GM23248 (cell line): Measurements from ENCODE around the gene PRDM1. TPM values are rescaled to one million over a fixed set of nuclear protein-coding genes. Genes with fewer than 3 reads are reported as not detected.

Experiments
- DNase-seq: peaks from one replicate; pipeline ENCODE4 v3.0.0-alpha.2; 2015
- H2AFZ ChIP-seq: fragments of 200-600 bp; sonication (generic); 2 replicates; pipeline ENCODE4 v1.6.1; 2016; ENCODE audit warnings: antibody characterized with exemption
- H3F3A ChIP-seq: fragments of 200-600 bp; sonication (generic); 2 replicates; pipeline ENCODE4 v1.6.1; 2016; ENCODE audit warnings: mild to moderate bottlenecking, antibody characterized with exemption, mixed run types; ENCODE audit not compliant: insufficient read depth
- H3K27ac ChIP-seq: fragments of 200-600 bp; sonication (generic); 2 replicates; pipeline ENCODE4 v1.5.1; 2016; ENCODE audit warnings: mild to moderate bottlenecking
- H3K27me3 ChIP-seq: fragments of 200-600 bp; sonication (generic); replicated peaks from 2 replicates; pipeline ENCODE4 v1.6.1; 2016; ENCODE audit warnings: mild to moderate bottlenecking; ENCODE audit not compliant: insufficient read depth
- H3K36me3 ChIP-seq: fragments of 200-600 bp; sonication (generic); 2 replicates; pipeline ENCODE4 v1.6.1; 2016; ENCODE audit warnings: low read depth, mild to moderate bottlenecking
- H3K4me1 ChIP-seq: fragments of 200-600 bp; sonication (generic); 2 replicates; pipeline ENCODE4 v1.6.1; 2016; ENCODE audit warnings: mild to moderate bottlenecking; ENCODE audit not compliant: insufficient read depth
- H3K4me2 ChIP-seq: fragments of 200-600 bp; sonication (generic); one replicate; pipeline ENCODE4 v1.6.1; 2016; ENCODE audit warnings: mild to moderate bottlenecking; ENCODE audit not compliant: unreplicated experiment
- H3K4me3 ChIP-seq: fragments of 200-600 bp; sonication (generic); 2 replicates; pipeline ENCODE4 v1.5.1; 2016; ENCODE audit warnings: mild to moderate bottlenecking
- H3K79me2 ChIP-seq: fragments of 200-600 bp; sonication (generic); 2 replicates; pipeline ENCODE4 v1.6.1; 2016; ENCODE audit warnings: mild to moderate bottlenecking; ENCODE audit not compliant: insufficient read depth
- H3K9ac ChIP-seq: fragments of 200-600 bp; sonication (generic); 2 replicates; pipeline ENCODE4 v1.6.1; 2016; ENCODE audit warnings: mild to moderate bottlenecking
- H3K9me2 ChIP-seq: fragments of 200-600 bp; sonication (generic); 2 replicates; pipeline ENCODE4 v1.6.1; 2016; ENCODE audit warnings: mixed run types, mild to moderate bottlenecking, moderate library complexity; ENCODE audit not compliant: insufficient read depth
- H3K9me3 ChIP-seq: fragments of 200-600 bp; sonication (generic); one replicate; pipeline ENCODE4 v1.6.1; 2017; ENCODE audit warnings: low read depth
- H4K20me1 ChIP-seq: fragments of 200-600 bp; sonication (generic); 2 replicates; pipeline ENCODE4 v1.6.0; 2016; ENCODE audit not compliant: insufficient read depth
- EZH2 ChIP-seq: fragments of 200-600 bp; sonication (generic); IDR thresholded peaks from 2 replicates; pipeline ENCODE4 v1.6.1; 2018; ENCODE audit warnings: antibody characterized with exemption, mild to moderate bottlenecking; ENCODE audit not compliant: insufficient read depth, poor library complexity, severe bottlenecking
- EZH2phosphoT487 ChIP-seq: fragments of 200-600 bp; sonication (generic); IDR thresholded peaks from 2 replicates; pipeline ENCODE4 v1.6.1; 2018; ENCODE audit warnings: antibody characterized with exemption, moderate library complexity, mild to moderate bottlenecking, low read depth; ENCODE audit not compliant: insufficient read depth
- WGBS, 2 experiments: methylation state at CpG; one replicate each; pipeline ENCODE4 v1.1.6; 2015 to 2017; ENCODE audit warnings: low lambda C conversion rate in 2 of 2, low coverage in 1 of 2; ENCODE audit errors: missing lambda C conversion rate in 2 of 2; 5-methylcytosine and 5-hydroxymethylcytosine counted together
- in situ Hi-C: fragments of 300-500 bp; cut with MboI; formaldehyde crosslinking; loops from 2 replicates; pipeline ENCODE4 v1.15.0; 2020
- polyA plus RNA-seq: library from polyadenylated mRNA; unstranded; fragments of >200 nt; fragmentation: Nextera tagmentation; extraction: Ambion mirVana; gene quantifications from 2 replicates; pipeline ENCODE4 v1.2.1, GENCODE V29; 2016
- total RNA-seq: library from RNA; depleted of rRNA; stranded (reverse); fragments of >200 nt; shearing (Covaris generic); gene quantifications from 2 replicates; pipeline ENCODE4 v1.2.3, GENCODE V29; 2014

The PRDM1 gene
- total and polyA plus RNA-seq, 2 experiments from 2014 or later: 2.7 to 3.9 TPM

DNA sequence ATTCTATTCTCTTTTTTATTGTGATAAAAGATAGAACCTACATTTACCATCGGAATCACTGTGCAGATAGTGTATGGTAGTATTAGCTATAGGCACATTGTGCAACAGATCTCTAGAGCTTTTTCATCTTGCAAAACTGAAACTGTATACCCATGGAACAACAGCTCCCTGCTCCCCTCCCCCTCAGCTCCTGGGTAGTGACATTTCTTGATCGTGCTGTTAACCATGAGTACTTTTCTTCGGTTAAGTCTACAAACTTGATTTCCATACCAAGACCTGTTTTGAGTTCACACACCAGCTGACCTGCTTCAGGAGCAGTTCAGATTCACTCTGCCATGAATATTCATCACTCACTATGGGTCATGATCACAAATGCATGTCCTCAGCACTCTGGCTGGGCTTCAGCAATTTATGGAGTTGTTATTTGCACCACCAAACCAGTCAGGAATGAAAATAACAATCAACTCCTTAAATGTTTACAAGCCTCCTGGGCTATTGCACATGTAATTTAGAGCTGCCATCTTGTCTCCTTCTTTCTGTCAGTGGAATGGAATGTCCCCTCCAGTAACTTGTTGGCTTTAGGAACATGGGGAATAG, 32.8 kb downstream of the PRDM1 start:
- DNase-seq: no peak

DNA sequence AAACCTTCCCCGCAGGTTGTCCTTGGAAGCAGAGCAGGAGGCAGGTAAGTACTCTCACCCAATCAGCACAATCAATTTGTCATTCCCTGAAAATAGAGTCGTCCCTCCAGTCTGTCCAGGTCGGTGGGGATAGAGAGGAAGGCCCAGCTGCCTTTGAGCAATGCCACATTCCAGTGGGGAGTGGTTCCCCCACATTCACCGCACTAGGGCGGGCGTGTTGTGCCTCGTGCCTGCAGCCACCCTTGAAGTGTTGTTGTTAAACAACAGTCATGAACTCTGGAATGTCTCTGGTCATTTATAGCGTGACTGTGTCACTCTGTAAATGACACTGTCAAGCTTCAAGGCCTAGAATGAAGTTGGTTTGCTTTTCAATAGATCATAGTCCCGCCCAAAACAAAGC, 33.4 kb downstream of the PRDM1 start:
- Histone ChIP-seq H3K27ac (no peak overlapping the region), H3K4me1 (no peaks in the 10 kb centered on the region; the same call in 1 of the 2 replicates), H3K9me3 (no peaks in the 10 kb centered on the region), H3K27me3 (no peaks in the 10 kb centered on the region), H3K4me3 (no peak overlapping the region), H3K79me2 (no peaks in the 10 kb centered on the region), H3K9ac (no peak overlapping the region), H3K36me3 (no peaks in the 10 kb centered on the region), H3K4me2 (no peak overlapping the region), H2AFZ (no peak overlapping the region), H4K20me1 (no peaks in the 10 kb centered on the region), H3K9me2 (no peaks in the 10 kb centered on the region), H3F3A (no peaks in the 10 kb centered on the region)
- in situ Hi-C loops: no loop called here
- no peak for TF ChIP-seq EZH2phosphoT487
- no peak for TF ChIP-seq EZH2
- WGBS, 2 experiments: 83% methylated on average over 9 of the region's 9 CpGs
- no peak for DNase-seq

More for the DNA sequence above, 32.8 kb downstream of the PRDM1 start:
- Histone ChIP-seq H3K4me1 (no peaks in the 10 kb centered on the region; the same call in 1 of the 2 replicates), H3K9me3 (no peaks in the 10 kb centered on the region), H2AFZ (no peak overlapping the region), H3K4me2 (no peak overlapping the region), H3K27me3 (no peaks in the 10 kb centered on the region), H3K36me3 (no peaks in the 10 kb centered on the region), H3K9me2 (no peaks in the 10 kb centered on the region), H4K20me1 (no peaks in the 10 kb centered on the region), H3K79me2 (no peaks in the 10 kb centered on the region), H3K27ac (no peak overlapping the region), H3K4me3 (no peak overlapping the region), H3F3A (no peaks in the 10 kb centered on the region), H3K9ac (no peak overlapping the region)
- no peak for TF ChIP-seq EZH2phosphoT487
- TF ChIP-seq EZH2: no peak
- in situ Hi-C loops: no loop called here
- WGBS, 2 experiments: 94 to 96% methylated on average over 3 of the region's 3 CpGs

DNA sequence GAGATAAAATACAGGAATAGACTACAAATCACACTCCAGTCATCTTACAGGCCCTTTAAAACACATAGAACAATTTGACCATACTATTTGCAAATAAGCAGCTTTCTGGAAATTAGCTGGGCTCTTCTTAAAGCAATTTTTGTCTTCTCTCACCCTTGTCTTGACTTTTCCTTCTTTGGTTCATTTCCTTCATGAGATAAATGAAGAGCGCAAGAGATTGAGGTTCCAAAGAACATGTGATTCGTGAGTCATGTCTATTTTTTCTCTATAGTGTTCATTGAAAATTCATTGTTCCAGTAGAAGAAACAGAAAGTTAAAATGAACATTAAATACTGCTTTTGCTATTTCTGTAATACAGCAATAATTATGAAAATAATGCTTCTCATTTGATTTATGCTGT, 33.9 kb downstream of the PRDM1 start:
- H4K20me1 ChIP-seq: no peaks in the 10 kb centered on the region
- TF ChIP-seq EZH2 (no peak), EZH2phosphoT487 (no peak)
- no peaks in the 10 kb centered on the region for H3K9me2 ChIP-seq
- no peak overlapping the region for H2AFZ ChIP-seq
- DNase-seq: no peak
- no peak overlapping the region for H3K4me3 ChIP-seq
- no peaks in the 10 kb centered on the region for H3K79me2 ChIP-seq
- H3K9me3 ChIP-seq: no peaks in the 10 kb centered on the region
- 67 to 77% methylated on average over 2 of the region's 2 CpGs for WGBS, 2 experiments
- no peak overlapping the region for H3K27ac ChIP-seq
- no peaks in the 10 kb centered on the region for H3K36me3 ChIP-seq
- no peak overlapping the region for H3K4me2 ChIP-seq
- no peaks in the 10 kb centered on the region for H3F3A ChIP-seq
- no peak overlapping the region for H3K9ac ChIP-seq
- H3K27me3 ChIP-seq: no peaks in the 10 kb centered on the region
- in situ Hi-C loops: no loop called here
- H3K4me1 ChIP-seq: no peaks in the 10 kb centered on the region; the same call in 1 of the 2 replicates

DNA sequence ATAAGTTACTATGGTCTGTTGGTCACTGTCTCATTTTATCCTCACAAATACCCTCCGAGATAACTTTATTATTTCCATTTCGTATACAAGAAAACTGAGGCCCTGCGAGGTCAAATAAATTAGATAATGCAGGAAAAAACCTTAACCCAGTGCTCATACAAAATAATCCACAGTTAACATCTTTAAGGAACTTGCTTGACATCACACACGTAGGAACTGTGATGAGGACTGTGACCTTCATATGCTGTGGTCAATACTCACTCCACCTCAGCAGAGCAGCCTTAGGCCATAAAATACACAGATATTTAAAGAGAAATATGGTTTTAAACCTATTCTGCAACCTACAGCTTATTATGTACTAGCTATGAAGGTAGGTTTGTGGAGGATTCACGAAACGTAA, 34.3 kb downstream of the PRDM1 start:
- Histone ChIP-seq H3K9ac (no peak overlapping the region), H3K36me3 (no peaks in the 10 kb centered on the region), H3K9me3 (no peaks in the 10 kb centered on the region), H3K79me2 (no peaks in the 10 kb centered on the region), H2AFZ (no peak overlapping the region), H3K27me3 (no peaks in the 10 kb centered on the region), H3K9me2 (no peaks in the 10 kb centered on the region), H3K27ac (no peak overlapping the region), H3F3A (no peaks in the 10 kb centered on the region), H4K20me1 (no peaks in the 10 kb centered on the region), H3K4me2 (no peak overlapping the region), H3K4me3 (no peak overlapping the region), H3K4me1 (no peaks in the 10 kb centered on the region; the same call in 1 of the 2 replicates)
- TF ChIP-seq EZH2 (no peak), EZH2phosphoT487 (no peak)
- in situ Hi-C loops: no loop called here
- WGBS, 2 experiments: 97 to 99% methylated on average over 6 of the region's 6 CpGs
- DNase-seq: no peak
